Body of pancreas (tissue), 4 donors: ENCODE data around the gene LRRC2. TPM values are rescaled to one million over a fixed set of nuclear protein-coding genes. Genes with fewer than 3 reads are reported as not detected.

ENCODE experiments used
- ATAC-seq: fragments of 150-250 bp; one replicate; pipeline ENCODE4 v1.9.1; 2016
- DNase-seq, 4 donors: peaks; one replicate each; pipeline ENCODE4 v3.0.0-alpha.2; 2019
- H3K27ac ChIP-seq, 4 donors: fragments of 200-600 bp; sonication (generic); 1 replicate in 3 of 4; 2 replicates in 1 of 4; pipeline versions ENCODE4 v1.5.1 to v1.6.1; 2016 to 2019; ENCODE audit warnings: mild to moderate bottlenecking in 1 of 4, mixed read lengths in 1 of 4, moderate library complexity in 1 of 4
- H3K27me3 ChIP-seq, 2 donors: fragments of 200-600 bp; sonication (generic); one replicate each; pipeline ENCODE4 v1.6.0; 2016; ENCODE audit warnings: mild to moderate bottlenecking in 1 of 2
- H3K36me3 ChIP-seq, 2 donors: fragments of 200-600 bp; sonication (generic); replicated peaks in 1 of 2; 2 replicates each; pipeline ENCODE4 v1.5.1; 2016; ENCODE audit warnings: low read depth in 2 of 2; ENCODE audit not compliant: insufficient read depth in 1 of 2
- H3K4me1 ChIP-seq: fragments of 200-600 bp; sonication (generic); one replicate; pipeline ENCODE4 v1.6.0; 2016
- H3K4me3 ChIP-seq, 2 donors: fragments of 200-600 bp; sonication (generic); 1 replicate in 1 of 2; 2 replicates in 1 of 2; pipeline ENCODE4 v1.5.1; 2016 to 2019
- H3K9me3 ChIP-seq, 3 donors: fragments of 200-600 bp; sonication (generic); 1 replicate in 2 of 3; 2 replicates in 1 of 3; pipeline ENCODE4 v1.5.1; 2016
- POLR2A ChIP-seq, 3 donors: fragments of 450-650 bp; IDR thresholded peaks; one replicate each; pipeline ENCODE4 v1.6.1; 2016; ENCODE audit warnings: antibody characterized with exemption in 3 of 3, mild to moderate bottlenecking in 2 of 3
- WGBS, 2 donors: methylation state at CpG; one replicate each; pipeline ENCODE4 v1.1.5; 2017; 5-methylcytosine and 5-hydroxymethylcytosine counted together
- intact Hi-C: fragments of 100-400 bp; cut with DNase I; formaldehyde crosslinking; loops from one replicate; pipeline ENCODE4 v1.15.1; 2023
- total RNA-seq, 2 donors: library from RNA; depleted of rRNA; stranded (reverse); fragments of >200 nt; gene quantifications; one replicate each; pipeline ENCODE4 v1.1.0, GENCODE V29; 2016
- TF ChIP-seq, protein P1 (sequence below), 7 experiments: fragments of 450-650 bp in 4 of 7; fragments of 200-600 bp in 3 of 7; sonication (generic) in 3 of 7; IDR thresholded peaks; one replicate each; pipeline ENCODE4 v1.5.1; 2016 to 2019; ENCODE audit warnings: antibody characterized with exemption in 7 of 7

The LRRC2 gene
- total RNA-seq, 2 donors from 2014 or later: 1.8 to 2.3 TPM

DNA sequence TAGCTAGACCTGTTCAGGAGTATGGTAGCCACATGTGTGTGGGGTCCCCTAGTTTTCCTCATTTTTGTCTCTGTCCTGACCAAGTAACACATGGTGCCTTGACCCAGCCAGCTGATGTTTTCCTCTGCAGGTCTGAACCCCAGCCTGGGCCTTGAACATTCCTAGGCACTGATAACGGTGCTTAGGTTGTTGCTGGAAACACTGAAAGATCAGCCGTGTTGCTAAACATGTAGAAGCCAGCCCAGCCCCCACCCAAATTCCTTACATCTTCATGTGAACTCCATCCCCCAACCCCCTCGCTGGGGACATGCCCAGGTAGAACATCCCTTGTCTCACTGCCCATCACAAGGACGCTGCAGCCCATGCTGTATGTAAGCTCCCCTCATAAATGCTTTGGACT is 49.6 kb downstream of the LRRC2 start:
- DNase-seq (no peak), ATAC-seq (no peak)
- no peak for TF ChIP-seq POLR2A (IDR thresholded peaks at IDR 0.05)
- TF ChIP-seq, protein P1, sequence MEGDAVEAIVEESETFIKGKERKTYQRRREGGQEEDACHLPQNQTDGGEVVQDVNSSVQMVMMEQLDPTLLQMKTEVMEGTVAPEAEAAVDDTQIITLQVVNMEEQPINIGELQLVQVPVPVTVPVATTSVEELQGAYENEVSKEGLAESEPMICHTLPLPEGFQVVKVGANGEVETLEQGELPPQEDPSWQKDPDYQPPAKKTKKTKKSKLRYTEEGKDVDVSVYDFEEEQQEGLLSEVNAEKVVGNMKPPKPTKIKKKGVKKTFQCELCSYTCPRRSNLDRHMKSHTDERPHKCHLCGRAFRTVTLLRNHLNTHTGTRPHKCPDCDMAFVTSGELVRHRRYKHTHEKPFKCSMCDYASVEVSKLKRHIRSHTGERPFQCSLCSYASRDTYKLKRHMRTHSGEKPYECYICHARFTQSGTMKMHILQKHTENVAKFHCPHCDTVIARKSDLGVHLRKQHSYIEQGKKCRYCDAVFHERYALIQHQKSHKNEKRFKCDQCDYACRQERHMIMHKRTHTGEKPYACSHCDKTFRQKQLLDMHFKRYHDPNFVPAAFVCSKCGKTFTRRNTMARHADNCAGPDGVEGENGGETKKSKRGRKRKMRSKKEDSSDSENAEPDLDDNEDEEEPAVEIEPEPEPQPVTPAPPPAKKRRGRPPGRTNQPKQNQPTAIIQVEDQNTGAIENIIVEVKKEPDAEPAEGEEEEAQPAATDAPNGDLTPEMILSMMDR (IDR thresholded peaks at IDR 0.05): no peak
- H3K27ac ChIP-seq: no peak overlapping the region
- no peaks in the 10 kb centered on the region for H3K36me3 ChIP-seq
- intact Hi-C loops: no loop called here
- WGBS, 2 donors: 82 to 88% methylated on average over 4 of the region's 4 CpGs
- no peak overlapping the region for H3K4me3 ChIP-seq
- H3K27me3 ChIP-seq: no peaks in the 10 kb centered on the region
- no peaks in the 10 kb centered on the region for H3K4me1 ChIP-seq
- no peaks in the 10 kb centered on the region for H3K9me3 ChIP-seq

GRCh38 chr3:46512191-46512749 is 53.8 kb downstream of the LRRC2 start:
- intact Hi-C loops: no loop called here
- TF ChIP-seq, protein P1 (IDR thresholded peaks at IDR 0.05): no peak
- TF ChIP-seq POLR2A (IDR thresholded peaks at IDR 0.05): no peak
- H3K36me3 ChIP-seq: no peaks in the 10 kb centered on the region
- H3K9me3 ChIP-seq: no peaks in the 10 kb centered on the region
- H3K27me3 ChIP-seq: no peaks in the 10 kb centered on the region
- no peak for DNase-seq
- no peak overlapping the region for H3K4me3 ChIP-seq
- no peaks in the 10 kb centered on the region for H3K4me1 ChIP-seq
- H3K27ac ChIP-seq: no peak overlapping the region
- WGBS, 2 donors: 74% methylated on average over 2 of the region's 2 CpGs
- ATAC-seq: no peak

GRCh38 chr3:46509661-46510187 is 56.4 kb downstream of the LRRC2 start:
- intact Hi-C loops: no loop called here
- 78 to 81% methylated on average over 4 of the region's 4 CpGs for WGBS, 2 donors
- ATAC-seq: no peak
- Histone ChIP-seq H3K4me1 (no peaks in the 10 kb centered on the region), H3K4me3 (no peak overlapping the region), H3K36me3 (no peaks in the 10 kb centered on the region), H3K9me3 (no peaks in the 10 kb centered on the region), H3K27me3 (no peaks in the 10 kb centered on the region), H3K27ac (no peak overlapping the region)
- DNase-seq: no peak
- TF ChIP-seq, protein P1 (IDR thresholded peaks at IDR 0.05): no peak
- TF ChIP-seq POLR2A (IDR thresholded peaks at IDR 0.05): no peak

- 87 to 92% methylated on average over 4 of the region's 4 CpGs for WGBS, 2 donors
- intact Hi-C loops: no loop called here
- Histone ChIP-seq H3K27ac (no peak overlapping the region), H3K9me3 (no peaks in the 10 kb centered on the region), H3K36me3 (no peaks in the 10 kb centered on the region), H3K27me3 (no peaks in the 10 kb centered on the region), H3K4me3 (no peak overlapping the region), H3K4me1 (no peaks in the 10 kb centered on the region)
- ATAC-seq (no peak), DNase-seq (no peak)
- TF ChIP-seq, protein P1 (IDR thresholded peaks at IDR 0.05): no peak
- TF ChIP-seq POLR2A (IDR thresholded peaks at IDR 0.05): no peak
These were observed 57.1 kb downstream of the LRRC2 start for GRCh38 chr3:46508850-46509591.
